Measurements from ENCODE around the gene CTNNA3.

GRCh38 chr10:67004690-67005089 is 691.3 kb downstream of the CTNNA3 start:
- no peak for TF ChIP-seq POLR2AphosphoS5 (IDR thresholded peaks at IDR 0.05; ENCODE audit: low read depth, low read length)
- no peak for TF ChIP-seq CTCF (IDR thresholded peaks at IDR 0.05)
- no peak for TF ChIP-seq TCF7L2 (IDR thresholded peaks at IDR 0.05; ENCODE audit: low read depth, low read length)
